ENCODE results near the gene DNAJB12.
A peak's percentile ranks its signal among the peaks of the same experiment; 100 is the strongest.
"Not testable (repeated sequence)": the region's sequence is repeated elsewhere in the genome, so short reads cannot be mapped to it uniquely, and the experiment has no call there.

DNAJB12 gene

GRCh38 chr10:72329290-72330068 lies 25.2 kb downstream of the DNAJB12 start:
- H3K4me1 Mint-ChIP-seq (ENCODE audit: low read depth): peaks cover 70% of the 10 kb centered on the region
- no peak overlapping the region for H3K27ac Mint-ChIP-seq
- no peaks in the 10 kb centered on the region for H3K27me3 Mint-ChIP-seq
- no peaks in the 10 kb centered on the region for H3K9me3 Mint-ChIP-seq (ENCODE audit: low read depth)
- peak overlapping the region; percentile 48 for H3K4me3 Mint-ChIP-seq
- H3K36me3 Mint-ChIP-seq: no peaks in the 10 kb centered on the region

- Mint-ChIP-seq H3K9me3 (ENCODE audit: low read depth) (no peaks in the 10 kb centered on the region), H3K4me1 (ENCODE audit: low read depth) (peaks cover 69% of the 10 kb centered on the region), H3K4me3 (no peak overlapping the region), H3K27ac (no peak overlapping the region), H3K36me3 (no peaks in the 10 kb centered on the region), H3K27me3 (no peaks in the 10 kb centered on the region)
Observed at GRCh38 chr10:72328829-72329204, 25.9 kb downstream of the DNAJB12 start.

- no peaks in the 10 kb centered on the region for H3K36me3 Mint-ChIP-seq
- no peaks in the 10 kb centered on the region for H3K9me3 Mint-ChIP-seq (ENCODE audit: low read depth)
- peak overlapping the region; percentile 97 for H3K4me3 Mint-ChIP-seq
- H3K27me3 Mint-ChIP-seq: no peaks in the 10 kb centered on the region
- peaks cover 70% of the 10 kb centered on the region for H3K4me1 Mint-ChIP-seq (ENCODE audit: low read depth)
- H3K27ac Mint-ChIP-seq: peak overlapping the region; percentile 96
Observed at GRCh38 chr10:72328045-72328828, 26.5 kb downstream of the DNAJB12 start.

GRCh38 chr10:72326665-72327603 lies 27.8 kb downstream of the DNAJB12 start:
- not testable (repeated sequence) for H3K9me3 Mint-ChIP-seq (ENCODE audit: low read depth); H3K36me3 Mint-ChIP-seq; H3K27me3 Mint-ChIP-seq
- peak overlapping the region; percentile 96 for H3K27ac Mint-ChIP-seq
- H3K4me1 Mint-ChIP-seq (ENCODE audit: low read depth): peaks cover 73% of the 10 kb centered on the region
- peak overlapping the region; percentile 97 for H3K4me3 Mint-ChIP-seq

GRCh38 chr10:72325243-72326175 lies 29.2 kb downstream of the DNAJB12 start:
- not testable (repeated sequence) for H3K9me3 Mint-ChIP-seq (ENCODE audit: low read depth)

GRCh38 chr10:72323771-72324191 lies 30.9 kb downstream of the DNAJB12 start:
- no peaks in the 10 kb centered on the region for H3K36me3 Mint-ChIP-seq
- peak overlapping the region; percentile 34 for H3K27ac Mint-ChIP-seq

More at GRCh38 chr10:72325243-72326175, 29.2 kb downstream of the DNAJB12 start:
- H3K4me3 Mint-ChIP-seq, H3K36me3 Mint-ChIP-seq, H3K27me3 Mint-ChIP-seq: not testable (repeated sequence)
- peaks cover 73% of the 10 kb centered on the region for H3K4me1 Mint-ChIP-seq (ENCODE audit: low read depth)
- H3K27ac Mint-ChIP-seq: peak overlapping the region; percentile 41

GRCh38 chr10:72323108-72323749 lies 31.5 kb downstream of the DNAJB12 start:
- Mint-ChIP-seq H3K36me3 (no peaks in the 10 kb centered on the region), H3K4me1 (ENCODE audit: low read depth) (peaks cover 72% of the 10 kb centered on the region), H3K27ac (peak overlapping the region; percentile 100), H3K4me3 (no peak overlapping the region), H3K9me3 (ENCODE audit: low read depth) (no peaks in the 10 kb centered on the region), H3K27me3 (no peaks in the 10 kb centered on the region)

More at GRCh38 chr10:72323771-72324191, 30.9 kb downstream of the DNAJB12 start:
- Mint-ChIP-seq H3K9me3 (ENCODE audit: low read depth) (no peaks in the 10 kb centered on the region), H3K4me3 (no peak overlapping the region), H3K4me1 (ENCODE audit: low read depth) (peaks cover 72% of the 10 kb centered on the region), H3K27me3 (no peaks in the 10 kb centered on the region)

GRCh38 chr10:72322280-72323058 lies 32.2 kb downstream of the DNAJB12 start:
- Mint-ChIP-seq H3K4me3 (peak overlapping the region; percentile 46), H3K27ac (peak overlapping the region; percentile 100), H3K4me1 (ENCODE audit: low read depth) (peaks cover 68% of the 10 kb centered on the region), H3K36me3 (no peaks in the 10 kb centered on the region), H3K27me3 (no peaks in the 10 kb centered on the region), H3K9me3 (ENCODE audit: low read depth) (no peaks in the 10 kb centered on the region)

GRCh38 chr10:72322030-72322279 lies 32.8 kb downstream of the DNAJB12 start:
- Mint-ChIP-seq H3K36me3 (no peaks in the 10 kb centered on the region), H3K27ac (peak overlapping the region; percentile 100), H3K27me3 (no peaks in the 10 kb centered on the region), H3K4me1 (ENCODE audit: low read depth) (peaks cover 72% of the 10 kb centered on the region), H3K9me3 (ENCODE audit: low read depth) (no peaks in the 10 kb centered on the region), H3K4me3 (peak overlapping the region; percentile 46)

- Mint-ChIP-seq H3K36me3 (no peaks in the 10 kb centered on the region), H3K9me3 (ENCODE audit: low read depth) (no peaks in the 10 kb centered on the region), H3K4me3 (peak overlapping the region; percentile 89), H3K4me1 (ENCODE audit: low read depth) (peaks cover 72% of the 10 kb centered on the region), H3K27ac (peak overlapping the region; percentile 100), H3K27me3 (no peaks in the 10 kb centered on the region)
Observed at GRCh38 chr10:72321248-72322029, 33.3 kb downstream of the DNAJB12 start.

GRCh38 chr10:72320676-72321247 lies 34.0 kb downstream of the DNAJB12 start:
- Mint-ChIP-seq H3K9me3 (ENCODE audit: low read depth) (no peaks in the 10 kb centered on the region), H3K27ac (peak overlapping the region; percentile 100), H3K36me3 (no peaks in the 10 kb centered on the region), H3K4me3 (peak overlapping the region; percentile 89), H3K27me3 (no peaks in the 10 kb centered on the region), H3K4me1 (ENCODE audit: low read depth) (peaks cover 76% of the 10 kb centered on the region)

All from activated naive CD8-positive, alpha-beta T cell (primary cell).